ENCODE results near the gene NGEF. TPM values are rescaled to one million over a fixed set of nuclear protein-coding genes. Genes with fewer than 3 reads are reported as not detected.
A peak's percentile ranks its signal among the peaks of the same experiment; 100 is the strongest.

The NGEF gene
- total RNA-seq, 1 experiment from 2014 or later = 1.9 TPM

- Histone ChIP-seq H3K4ac (ENCODE audit: low read depth, low read length) (no peak overlapping the region), H3K14ac (ENCODE audit: insufficient read depth, low read length) (no peak overlapping the region), H2BK15ac (ENCODE audit: low read depth, low read length) (no peak overlapping the region), H3K9me3 (ENCODE audit: control insufficient read depth, low read depth, low read length) (no peaks in the 10 kb centered on the region), H2BK120ac (ENCODE audit: low read depth, low read length, poor library complexity, severe bottlenecking) (no peak overlapping the region), H3K4me1 (ENCODE audit: insufficient read depth, low read length) (no peaks in the 10 kb centered on the region), H2BK20ac (ENCODE audit: low read depth, low read length, poor library complexity, severe bottlenecking) (no peak overlapping the region), H2AFZ (ENCODE audit: low read length) (no peak overlapping the region), H2BK5ac (ENCODE audit: insufficient read length, low read length) (no peak overlapping the region), H3K79me1 (ENCODE audit: insufficient read depth, low read depth, low read length, poor library complexity, severe bottlenecking) (no peaks in the 10 kb centered on the region), H3K23me2 (ENCODE audit: insufficient read length, low read depth, low read length, poor library complexity, severe bottlenecking) (peaks cover 12% of the 10 kb centered on the region), H4K91ac (ENCODE audit: insufficient read length, low read depth, low read length) (no peak overlapping the region), H3K27ac (ENCODE audit: insufficient read length, low read depth, low read length) (no peak overlapping the region), H3K27me3 (ENCODE audit: insufficient read depth, low read length) (peaks cover 35% of the 10 kb centered on the region), H4K20me1 (ENCODE audit: control insufficient read depth, insufficient read depth, insufficient read length) (no peaks in the 10 kb centered on the region), H3K23ac (ENCODE audit: insufficient read length, low read depth, low read length) (no peak overlapping the region), H4K8ac (replicated peaks; ENCODE audit: insufficient read length, low read depth, low read length) (no peak overlapping the region), H3K18ac (ENCODE audit: insufficient read length, low read depth, low read length) (no peak overlapping the region), H3K4me2 (ENCODE audit: insufficient read depth, insufficient read length, low read length) (peak overlapping the region; percentile 15), H3K9ac (ENCODE audit: extremely low read depth, insufficient read length, low read length) (no peak overlapping the region), H3T11ph (ENCODE audit: low read length) (no peak overlapping the region), H4K5ac (ENCODE audit: insufficient read length, low read depth, low read length) (no peak overlapping the region), H2AK5ac (ENCODE audit: insufficient read length, low read length) (no peak overlapping the region), H3K79me2 (ENCODE audit: insufficient read depth, low read length) (no peaks in the 10 kb centered on the region), H2BK12ac (ENCODE audit: insufficient read length, low read depth, low read length) (no peak overlapping the region), H3K56ac (ENCODE audit: insufficient read length, low read depth, low read length) (no peak overlapping the region)
- H3K4me1 Mint-ChIP-seq = peaks cover 25 to 30% of the 10 kb centered on the region in 2 experiments
- H3K27me3 Mint-ChIP-seq (ENCODE audit: low read depth) = peaks cover 90% of the 10 kb centered on the region
- H3K36me3 Mint-ChIP-seq (ENCODE audit: insufficient read depth in 1 of 3, low read depth in 3 of 3) = no peaks in the 10 kb centered on the region
- no peak for TF ChIP-seq CTCF (conservative IDR thresholded peaks at IDR 0.05)
- peak; percentile 38 for DNase-seq
- no CpG with 5 or more reads among the region's 13 CpGs for WGBS (ENCODE audit: extremely low coverage, insufficient read length, low lambda C conversion rate)
- H3K4me3 Mint-ChIP-seq = peak overlapping the region; percentile 56 to 80
- no peak overlapping the region for H3K27ac Mint-ChIP-seq
- H3K9me3 Mint-ChIP-seq = peaks cover 0 to 5% of the 10 kb centered on the region in 2 experiments; a peak in 1 of 5 replicates
Observed at GRCh38 chr2:232926431-232926939, 86.6 kb downstream of the NGEF start.

Data from H9 (cell line).